HCEC 1CT (cell line): Measurements from ENCODE around the gene SS18.
"Not testable (repeated sequence)": the region's sequence is repeated elsewhere in the genome, so short reads cannot be mapped to it uniquely, and the experiment has no call there.

ENCODE experiments used
- DNase-seq: peaks from one replicate; pipeline ENCODE4 v3.0.0-alpha.2; 2017

The SS18 gene

DNA sequence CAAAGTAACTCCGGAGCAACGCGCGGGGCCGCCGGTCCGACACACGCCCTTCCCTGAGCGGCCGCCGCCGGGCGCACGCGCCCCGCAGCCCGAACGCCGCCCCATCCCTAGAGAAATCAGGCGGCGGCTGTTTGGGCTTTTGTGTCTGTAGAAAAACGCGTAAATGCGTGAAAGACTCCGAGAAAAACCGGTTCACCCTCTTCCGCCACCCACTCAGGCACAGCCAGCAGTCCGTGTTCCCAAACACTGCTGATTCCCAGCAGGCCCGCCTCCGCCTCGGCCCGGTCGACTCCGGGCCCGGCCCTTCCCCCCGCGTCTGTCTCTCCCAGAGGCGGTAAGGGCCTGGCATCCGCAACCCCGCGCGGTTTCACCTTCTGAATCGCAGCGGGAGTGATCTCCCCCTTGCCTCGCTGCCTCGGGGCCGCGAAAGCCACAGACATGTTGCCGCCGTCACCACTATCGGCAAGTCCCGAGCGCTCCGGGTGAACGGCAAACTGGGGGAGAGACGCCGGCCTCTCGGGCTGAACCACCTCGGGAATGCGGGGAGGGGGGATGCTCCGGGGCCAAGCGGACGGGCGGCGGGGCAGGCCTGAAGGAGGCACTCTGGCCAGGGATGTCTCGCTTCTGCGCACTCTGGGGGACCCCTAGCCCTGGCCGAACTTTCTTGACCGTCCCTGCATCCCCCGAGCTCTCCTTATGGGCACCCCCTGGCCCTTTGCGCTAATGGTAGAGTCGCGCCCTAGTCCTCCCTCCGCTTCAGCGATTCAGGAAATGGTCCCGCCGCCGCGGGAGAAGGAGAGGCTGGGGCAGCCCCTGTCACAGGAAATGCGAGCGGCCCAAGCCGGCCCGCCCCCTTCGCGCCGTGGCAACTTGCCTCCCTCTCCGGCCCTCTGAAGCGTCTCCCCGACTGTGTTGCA, at the start of gene SS18:
SS18 (minus strand) TSS at position 484 of the 917 bp plus-strand sequence; CDS start at position 440, 44 bp downstream.
- peak; percentile 93 for DNase-seq

GRCh38 chr18:26135548-26135947, 45.1 kb upstream of the SS18 start:
- DNase-seq, result no peak

DNA sequence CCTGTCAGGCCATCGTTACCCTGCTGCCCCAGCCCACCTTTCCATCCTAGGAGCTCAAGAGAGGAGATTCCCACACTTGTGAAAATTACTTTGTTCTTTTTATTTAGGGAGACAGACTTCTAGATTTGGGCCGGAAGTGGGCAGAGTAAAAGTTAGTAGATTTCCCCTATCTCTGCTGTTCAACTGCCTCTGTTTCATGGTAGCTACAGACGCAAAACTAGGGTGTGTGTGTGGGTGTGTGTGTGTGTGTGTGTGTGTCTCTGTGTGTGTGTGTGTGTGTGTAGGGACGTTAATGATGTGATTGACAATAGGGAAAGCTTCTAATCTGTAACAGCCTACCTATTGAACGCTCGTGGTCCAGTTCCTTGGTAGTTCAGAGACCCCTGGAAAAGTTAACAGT, 43.7 kb upstream of the SS18 start:
- no peak for DNase-seq

- no peak for DNase-seq
These were observed 43.2 kb upstream of the SS18 start, which contains the start of gene PSMA8 for GRCh38 chr18:26133652-26134051. PSMA8 (plus strand) TSS chr18:26133869; CDS start chr18:26133966, 97 bp downstream.

GRCh38 chr18:26128192-26128591, 37.8 kb upstream of the SS18 start:
- DNase-seq, result not testable (repeated sequence)

DNA sequence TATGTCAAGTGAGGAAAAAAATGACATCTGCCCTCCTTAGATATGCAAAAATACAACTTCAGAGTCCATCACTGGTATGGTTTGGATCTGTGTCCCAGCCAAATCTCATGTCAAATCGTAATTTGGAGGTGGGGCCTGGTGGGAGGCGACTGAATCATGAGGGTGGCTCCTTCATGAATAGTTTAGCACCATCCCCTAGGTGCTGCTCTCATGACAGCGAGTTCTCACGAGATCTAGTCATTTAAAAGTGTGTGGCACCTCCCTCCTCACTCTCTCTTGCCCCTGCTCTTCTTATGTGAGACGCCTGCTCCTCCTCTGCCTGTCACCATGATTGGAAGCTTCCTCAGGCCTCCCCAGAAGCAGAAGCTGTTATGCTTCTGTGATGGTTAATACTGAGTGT, 37.4 kb upstream of the SS18 start:
- DNase-seq, result no peak

GRCh38 chr18:26121994-26122393, 31.6 kb upstream of the SS18 start:
- not testable (repeated sequence) for DNase-seq

DNA sequence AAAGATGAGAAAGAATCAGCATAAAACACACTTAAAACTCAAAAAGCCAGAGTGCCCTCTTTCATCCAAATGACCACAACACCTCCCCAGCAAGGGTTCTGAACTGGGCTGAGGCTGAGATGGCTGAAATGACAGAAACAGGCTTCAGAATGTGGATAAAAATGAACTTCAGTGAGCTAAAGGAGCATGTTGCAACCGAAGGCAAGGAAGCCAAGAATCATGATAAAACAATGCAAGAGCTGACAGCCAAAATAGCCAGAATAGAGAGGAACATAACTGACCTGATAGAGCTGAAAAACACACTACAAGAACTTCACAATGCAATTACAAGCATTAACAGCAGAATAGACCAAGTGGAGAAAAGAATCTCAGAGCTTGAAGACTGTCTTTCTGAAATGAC, 31.1 kb upstream of the SS18 start:
- DNase-seq, result no peak

GRCh38 chr18:26119246-26119645, 28.8 kb upstream of the SS18 start:
- no peak for DNase-seq

- no peak for DNase-seq
These were observed 13.6 kb upstream of the SS18 start for GRCh38 chr18:26104035-26104434.

DNA sequence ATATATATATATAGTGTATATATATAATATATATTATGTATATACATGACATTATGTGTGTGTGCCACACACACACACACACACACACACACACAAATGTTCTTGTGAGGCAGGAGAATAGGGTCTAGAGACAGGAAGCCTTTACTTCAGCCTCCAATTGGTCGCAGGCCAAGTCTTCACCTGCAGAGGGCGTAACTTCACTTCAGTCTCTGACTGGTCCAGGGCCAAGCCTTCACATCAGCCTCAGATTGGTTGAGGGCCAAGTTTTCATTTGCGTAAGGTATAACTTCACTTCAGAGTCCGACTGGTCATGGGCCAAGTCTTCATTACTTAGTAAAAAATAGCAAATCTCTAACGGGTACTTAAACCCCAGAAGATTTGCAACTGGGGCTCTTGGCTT, 13.2 kb upstream of the SS18 start:
- no peak for DNase-seq

- no peak for DNase-seq
These were observed 7.2 kb upstream of the SS18 start for GRCh38 chr18:26097563-26097962.

DNA sequence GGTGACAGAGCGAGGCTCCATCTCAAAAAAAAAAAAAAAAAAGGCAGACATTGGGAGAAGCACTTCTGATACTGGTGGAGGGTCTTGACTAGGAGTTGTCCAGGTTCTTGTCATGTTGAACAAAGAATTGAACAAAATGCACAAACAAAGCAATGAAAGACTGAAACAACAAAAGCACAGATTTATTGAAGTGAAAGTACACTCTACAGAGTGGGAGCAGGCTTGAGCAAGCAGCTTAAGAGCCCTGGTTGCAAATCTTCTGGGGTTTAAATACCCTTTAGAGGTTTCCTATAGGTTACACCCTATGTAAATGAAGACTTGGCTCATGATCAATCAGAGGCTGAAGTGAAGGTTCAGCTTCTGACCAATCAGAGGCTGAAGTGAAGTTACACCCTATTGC, 6.4 kb upstream of the SS18 start:
- no peak for DNase-seq

DNA sequence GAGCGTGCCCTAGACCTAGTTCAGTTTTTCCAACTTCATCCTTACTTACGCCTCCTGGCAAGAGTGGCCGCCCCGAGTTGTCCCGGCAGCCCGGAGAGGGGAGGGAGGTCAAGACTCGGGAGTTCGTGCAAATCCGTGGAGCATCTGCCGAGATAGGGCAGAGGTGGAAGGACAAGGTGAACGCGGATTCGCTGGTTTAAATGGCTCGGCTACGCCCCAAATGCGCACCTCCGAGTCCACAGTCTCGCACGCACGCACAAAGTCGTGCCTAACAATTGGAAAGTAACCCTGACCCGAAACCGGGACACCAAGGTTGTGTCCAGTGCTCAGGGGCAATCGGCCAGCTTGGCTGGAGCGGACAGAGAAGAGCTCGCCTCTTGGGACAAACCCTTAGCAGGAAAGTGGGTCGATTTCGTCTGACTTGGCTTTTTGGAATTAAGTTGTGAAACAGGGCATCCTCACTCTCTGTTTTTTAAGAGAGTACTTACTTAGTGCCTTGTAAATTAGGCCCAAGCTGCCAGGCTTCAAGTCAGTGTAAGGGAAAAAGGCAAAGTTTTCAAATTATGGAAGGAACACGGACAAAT, 726 bp upstream of the SS18 start:
- DNase-seq, result no peak

DNA sequence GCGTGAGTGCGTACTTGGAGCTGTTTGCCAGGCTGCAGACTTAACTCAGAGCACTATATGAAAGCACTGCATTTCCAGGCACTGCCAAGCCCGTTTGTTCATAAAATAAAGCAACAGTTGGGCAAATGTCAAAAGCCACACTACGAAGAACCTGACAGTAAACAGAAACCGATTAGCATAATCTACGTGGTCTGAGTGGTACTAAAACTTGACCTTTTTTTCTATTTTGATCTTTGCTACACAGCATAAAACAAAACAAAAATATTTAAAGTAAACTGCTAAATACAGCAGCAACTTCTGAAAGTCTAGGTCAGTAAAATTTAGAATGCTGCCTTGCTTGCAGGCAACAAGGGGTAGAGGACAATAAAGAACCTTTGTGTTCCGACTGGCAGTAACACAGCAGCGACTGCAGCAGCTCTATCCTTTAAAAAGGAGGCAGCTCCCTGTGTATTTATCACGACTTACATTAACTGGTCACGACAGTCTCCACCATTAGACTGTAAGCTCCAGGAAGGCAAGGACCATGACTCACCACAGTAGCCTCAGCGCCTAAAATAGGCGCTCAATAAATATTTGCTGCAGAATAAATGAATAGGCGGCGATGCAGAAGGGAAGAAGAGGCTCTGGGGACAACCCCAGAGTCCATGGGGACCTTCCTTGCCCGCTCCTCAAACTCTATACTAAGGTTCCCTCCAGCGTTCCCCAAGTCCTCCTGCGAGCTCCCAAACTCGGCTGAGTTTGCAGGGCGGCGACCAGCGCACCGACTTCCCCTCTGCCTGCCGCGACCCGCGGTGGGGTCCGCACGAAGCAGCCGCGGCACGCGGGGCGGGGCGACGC, 902 bp downstream of the SS18 start:
- DNase-seq, result peak; percentile 59

DNA sequence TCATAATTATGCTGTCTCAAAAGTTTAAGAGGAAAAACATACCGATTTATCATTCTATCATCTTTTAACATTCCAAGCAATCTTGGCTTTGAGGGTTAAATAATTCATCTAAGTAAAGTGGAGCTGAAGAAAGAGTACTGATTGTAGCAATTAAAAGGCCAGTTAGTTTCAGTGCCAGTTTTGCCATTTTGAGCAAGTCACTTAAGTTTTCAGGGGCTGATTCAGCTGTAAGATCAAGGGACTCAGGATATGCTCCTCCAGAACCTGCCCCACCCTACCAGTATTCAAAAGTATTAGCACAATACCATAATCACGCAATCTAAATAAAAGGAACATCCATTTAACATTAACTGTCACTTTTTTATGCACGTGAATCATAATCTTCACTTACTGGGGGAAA, 1.9 kb downstream of the SS18 start:
- DNase-seq, result no peak

DNA sequence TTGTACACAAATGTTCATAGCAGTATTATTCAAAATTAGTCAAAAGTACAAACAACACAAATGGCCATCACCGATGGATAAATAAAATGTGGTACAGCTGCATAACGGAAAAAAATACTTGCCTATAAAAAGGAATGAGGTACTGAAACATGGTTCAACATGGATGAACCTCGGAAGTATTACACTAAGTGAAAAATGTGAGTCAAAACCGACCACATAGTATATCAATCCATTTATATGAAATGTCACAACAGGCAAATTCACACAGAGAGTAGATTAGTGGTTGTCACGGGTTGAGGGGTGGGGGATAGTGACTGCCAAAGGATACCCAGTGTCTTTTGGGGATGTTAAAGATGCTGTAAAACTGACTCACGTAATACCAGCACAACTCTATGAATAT, 3.5 kb downstream of the SS18 start:
- no peak for DNase-seq

DNA sequence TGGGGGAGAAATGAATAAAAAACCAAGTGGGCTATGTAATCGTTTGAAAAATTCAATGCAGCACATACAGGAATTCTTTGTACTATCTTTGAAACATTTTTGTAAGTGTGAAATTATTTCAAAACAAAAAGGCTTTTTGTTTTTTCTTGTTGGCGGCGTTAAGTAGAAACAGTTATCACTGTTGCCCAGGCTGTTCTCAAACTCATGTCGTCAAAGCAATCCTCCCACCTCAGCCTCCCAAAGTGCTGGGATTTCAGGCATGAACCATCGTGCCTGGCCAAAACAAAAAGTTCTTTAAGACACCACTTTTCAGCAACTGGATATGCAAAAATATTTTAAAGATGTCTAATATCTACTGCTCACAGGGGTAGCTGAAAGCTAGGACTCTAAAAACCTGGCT, 5.4 kb downstream of the SS18 start:
- no peak for DNase-seq

DNA sequence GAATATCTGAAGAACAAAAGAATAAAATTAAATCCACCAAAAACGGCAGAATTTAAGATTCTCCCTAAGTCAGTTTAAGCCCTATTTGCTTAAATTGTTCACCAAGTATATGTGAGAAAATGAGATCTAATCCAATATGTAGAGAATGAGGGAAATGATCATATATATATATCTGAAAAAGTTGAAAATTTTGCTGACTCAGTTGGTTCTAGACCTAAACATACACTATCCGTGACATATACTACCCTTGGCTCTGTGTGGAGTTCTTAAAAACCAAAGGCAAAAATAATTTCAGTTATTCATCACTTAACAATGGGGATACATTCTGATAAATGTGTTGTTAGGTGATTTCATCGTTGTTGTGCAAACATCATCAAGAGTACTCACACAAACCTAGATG, 7.3 kb downstream of the SS18 start:
- no peak for DNase-seq

GRCh38 chr18:26082475-26082874, 7.9 kb downstream of the SS18 start:
- DNase-seq, result peak; percentile 66

DNA sequence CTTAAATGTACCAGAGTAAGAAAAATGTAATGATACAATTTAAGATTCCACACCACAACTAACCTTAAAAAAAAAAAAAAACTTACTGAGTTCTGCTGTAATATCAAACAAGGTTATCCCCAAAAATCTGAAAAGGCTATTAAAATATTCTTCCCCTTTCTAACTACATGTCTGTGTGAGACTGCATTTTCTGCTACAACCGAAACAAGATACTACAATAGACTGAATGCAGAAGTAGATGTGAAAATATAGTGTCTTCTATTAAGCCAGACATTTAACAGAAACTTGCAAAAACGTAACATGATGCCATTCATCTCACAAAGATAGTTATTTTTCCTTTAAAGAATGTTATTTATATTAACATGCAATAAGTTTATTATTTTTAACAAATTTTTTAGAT, 16.2 kb downstream of the SS18 start:
- DNase-seq, result no peak

DNA sequence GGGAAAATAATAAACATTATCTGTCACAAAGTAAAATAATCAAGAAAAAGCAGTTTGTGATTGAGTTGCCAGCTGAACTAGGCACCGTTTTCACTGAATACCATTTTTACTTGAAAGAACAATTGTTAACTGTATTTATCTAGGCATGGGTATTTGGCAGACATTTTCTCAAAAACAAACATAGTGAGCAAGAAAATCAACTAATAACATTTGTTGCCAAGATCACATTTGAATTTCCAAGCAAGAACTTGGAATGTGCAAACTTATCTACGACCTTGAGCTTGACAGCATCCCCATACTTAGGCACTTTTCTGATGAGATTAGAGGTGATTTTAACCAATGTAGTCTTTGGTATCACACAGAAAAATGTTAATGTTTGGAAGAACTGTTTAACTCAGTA, 16.7 kb downstream of the SS18 start:
- no peak for DNase-seq

DNA sequence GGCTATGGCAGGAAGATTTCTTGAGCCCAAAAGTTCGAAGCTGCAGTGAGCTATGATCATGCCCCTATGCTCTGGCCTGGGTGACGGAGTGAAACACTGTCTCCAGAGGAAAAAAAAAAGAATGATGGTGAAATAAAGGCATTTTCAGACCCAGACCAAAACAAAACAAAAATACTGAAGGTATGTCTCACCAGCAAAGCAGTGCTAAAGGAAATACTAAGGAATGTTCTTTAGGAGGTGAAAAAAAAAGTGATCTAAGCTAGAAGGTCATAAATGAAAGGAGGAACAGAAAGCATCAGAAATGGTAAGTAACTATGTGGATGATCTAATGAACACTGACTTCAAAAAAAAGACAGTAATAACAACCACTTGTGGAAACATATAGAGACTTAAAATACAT, 18.7 kb downstream of the SS18 start:
- no peak for DNase-seq

DNA sequence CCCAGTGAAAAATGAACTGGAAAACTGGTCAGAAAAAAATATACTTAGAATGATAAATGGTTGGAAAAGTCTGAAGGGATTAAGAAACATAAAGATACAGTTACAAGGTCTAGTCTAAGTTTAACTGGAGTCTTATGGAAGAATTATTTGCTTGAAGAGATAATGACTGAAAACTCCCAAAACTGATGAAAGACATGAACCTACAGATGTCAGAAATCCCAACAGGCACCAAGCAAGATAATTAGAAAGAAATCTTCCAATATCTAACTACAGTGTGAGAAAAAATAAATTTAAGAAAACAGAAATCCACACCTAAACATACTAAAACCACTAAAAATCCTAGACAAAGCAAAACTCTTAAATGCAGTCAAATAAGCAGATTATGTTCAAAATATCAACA, 19.4 kb downstream of the SS18 start:
- DNase-seq, result no peak
